CD4-positive, alpha-beta T cell treated with Interleukin-6 at 100 ng/mL for 8 hours (primary cell): Measurements from ENCODE around the gene LRRC27.
"Not testable (repeated sequence)": the region's sequence is repeated elsewhere in the genome, so short reads cannot be mapped to it uniquely, and the experiment has no call there.

Source experiments
- DNase-seq: peaks from one replicate; pipeline ENCODE4 v3.0.0-alpha.2; 2020; ENCODE audit warnings: mixed read lengths, low spot score

The LRRC27 gene

GRCh38 chr10:132331601-132332432, at the start of gene LRRC27:
LRRC27 (plus strand) TSS chr10:132332193; CDS start chr10:132333525, 1,332 bp downstream.
- peak; percentile 99 for DNase-seq

GRCh38 chr10:132282667-132283603, 49.1 kb upstream of the LRRC27 start:
- DNase-seq, result no peak

GRCh38 chr10:132283604-132284382, 48.2 kb upstream of the LRRC27 start:
- DNase-seq, result no peak

GRCh38 chr10:132289439-132289838, 42.6 kb upstream of the LRRC27 start:
- DNase-seq, result no peak

GRCh38 chr10:132290631-132291030, 41.4 kb upstream of the LRRC27 start:
- DNase-seq, result no peak

GRCh38 chr10:132291826-132292225, 40.2 kb upstream of the LRRC27 start:
- no peak for DNase-seq

GRCh38 chr10:132292287-132293200, 39.4 kb upstream of the LRRC27 start:
- no peak for DNase-seq

GRCh38 chr10:132293201-132293812, 38.7 kb upstream of the LRRC27 start:
- DNase-seq, result no peak

- no peak for DNase-seq
Observed at GRCh38 chr10:132293813-132294520, 38.0 kb upstream of the LRRC27 start.

GRCh38 chr10:132294561-132295318, 37.3 kb upstream of the LRRC27 start:
- DNase-seq, result no peak

- not testable (repeated sequence) for DNase-seq
Observed at GRCh38 chr10:132295481-132295880, 36.5 kb upstream of the LRRC27 start.

GRCh38 chr10:132296666-132297443, 35.1 kb upstream of the LRRC27 start:
- no peak for DNase-seq

- DNase-seq, result no peak
Observed at GRCh38 chr10:132297526-132297925, 34.5 kb upstream of the LRRC27 start.

GRCh38 chr10:132298038-132298881, 33.7 kb upstream of the LRRC27 start:
- DNase-seq, result no peak

GRCh38 chr10:132299371-132300336, 32.3 kb upstream of the LRRC27 start:
- no peak for DNase-seq

- DNase-seq, result no peak
Observed at GRCh38 chr10:132300582-132300981, 31.4 kb upstream of the LRRC27 start.
